HG03196 (cell line): Measurements from ENCODE around the gene KIF22.
"Not testable (repeated sequence)": the region's sequence is repeated elsewhere in the genome, so short reads cannot be mapped to it uniquely, and the experiment has no call there.

ENCODE experiments used
- ATAC-seq: cut with Tn5 transposase; IDR thresholded peaks from one replicate; pipeline ENCODE4 v1.9.1; 2021; ENCODE audit not compliant: unreplicated experiment

The KIF22 gene

GRCh38 chr16:29813644-29814562 lies 23.4 kb downstream of the KIF22 start:
- ATAC-seq = no peak

DNA sequence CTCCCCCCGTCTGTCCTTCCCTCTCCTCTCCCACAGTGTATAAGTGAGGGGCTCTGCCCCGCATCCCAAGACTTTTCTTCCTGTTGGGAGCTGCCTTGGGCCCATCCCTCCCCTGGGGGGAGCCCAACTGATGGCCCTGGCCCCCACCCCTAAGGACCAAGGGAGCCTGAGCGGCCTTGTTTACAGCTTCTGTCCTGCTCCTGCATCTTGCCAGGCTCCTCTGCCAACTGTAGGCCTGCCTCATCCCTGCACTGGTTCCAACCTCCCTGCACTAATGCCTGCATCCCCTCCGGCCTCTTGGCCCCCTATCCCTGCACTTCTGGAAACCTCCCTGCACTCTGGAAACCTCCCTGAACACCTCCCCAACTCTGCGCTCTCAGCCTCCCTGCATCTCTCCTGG lies 24.0 kb downstream of the KIF22 start:
- no peak for ATAC-seq

GRCh38 chr16:29815032-29815721 lies 24.6 kb downstream of the KIF22 start:
- no peak for ATAC-seq

DNA sequence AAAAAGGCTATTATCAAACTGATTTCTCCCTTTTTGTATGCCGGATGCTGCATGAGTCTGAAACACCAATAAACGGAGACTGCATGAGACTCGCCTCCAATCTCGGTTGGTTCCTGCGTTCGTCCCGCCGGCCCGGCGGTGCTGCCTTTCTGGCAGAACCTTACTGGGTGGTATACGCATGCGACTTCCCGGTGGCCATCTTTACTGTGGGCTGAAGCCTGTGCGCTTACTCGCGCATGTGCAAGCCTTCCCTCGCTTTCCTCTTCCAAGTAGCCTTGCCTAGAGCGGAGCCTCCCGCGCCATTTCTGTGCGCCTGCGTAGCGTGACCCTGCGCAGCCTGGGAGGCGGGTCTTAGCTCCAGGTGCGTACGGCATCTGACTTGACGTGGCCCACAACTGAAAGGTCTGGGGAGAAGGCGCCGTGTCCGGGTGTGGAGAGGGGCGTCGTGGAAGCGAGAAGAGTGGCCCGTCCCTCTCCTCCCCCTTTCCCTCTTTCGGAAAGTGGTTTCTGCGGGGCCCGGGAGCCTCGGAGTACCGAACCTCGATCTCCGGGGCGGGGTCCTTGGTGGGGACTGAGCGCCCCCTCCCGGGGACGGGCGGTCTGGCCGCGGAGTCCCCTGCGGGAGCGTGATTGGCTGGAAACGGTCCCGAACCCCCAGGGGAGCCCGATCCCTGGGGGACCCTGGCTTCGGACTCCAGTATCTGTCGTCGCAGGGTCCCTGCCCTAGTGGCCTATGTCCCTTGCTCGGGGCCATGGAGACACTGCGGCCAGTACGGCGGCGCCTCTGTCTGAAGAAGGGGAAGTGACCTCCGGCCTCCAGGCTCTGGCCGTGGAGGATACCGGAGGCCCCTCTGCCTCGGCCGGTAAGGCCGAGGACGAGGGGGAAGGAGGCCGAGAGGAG lies 25.5 kb downstream of the KIF22 start, which contains the start of gene PAGR1:
TSS of gene PAGR1 (plus strand) at position 360 of the 901 bp plus-strand sequence. CDS start at position 734, 374 bp downstream.
- peak; percentile 52 for ATAC-seq

GRCh38 chr16:29816694-29817441 lies 26.3 kb downstream of the KIF22 start:
- ATAC-seq = peak; percentile 7

- no peak for ATAC-seq
These were observed 27.5 kb downstream of the KIF22 start for GRCh38 chr16:29818082-29818481.

DNA sequence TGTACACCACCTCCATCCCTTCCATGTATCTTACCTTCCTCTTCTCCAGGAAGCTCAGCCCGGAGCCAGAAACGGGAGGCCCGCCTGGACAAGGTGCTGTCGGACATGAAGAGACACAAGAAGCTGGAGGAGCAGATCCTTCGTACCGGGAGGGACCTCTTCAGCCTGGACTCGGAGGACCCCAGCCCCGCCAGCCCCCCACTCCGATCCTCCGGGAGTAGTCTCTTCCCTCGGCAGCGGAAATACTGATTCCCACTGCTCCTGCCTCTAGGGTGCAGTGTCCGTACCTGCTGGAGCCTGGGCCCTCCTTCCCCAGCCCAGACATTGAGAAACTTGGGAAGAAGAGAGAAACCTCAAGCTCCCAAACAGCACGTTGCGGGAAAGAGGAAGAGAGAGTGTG lies 29.0 kb downstream of the KIF22 start:
- no peak for ATAC-seq

- ATAC-seq = no peak
These were observed 29.7 kb downstream of the KIF22 start, which contains the start of gene MVP for GRCh38 chr16:29820271-29820701. TSS of gene MVP (plus strand) at chr16:29820462. CDS start at chr16:29830550, 10,088 bp downstream.

DNA sequence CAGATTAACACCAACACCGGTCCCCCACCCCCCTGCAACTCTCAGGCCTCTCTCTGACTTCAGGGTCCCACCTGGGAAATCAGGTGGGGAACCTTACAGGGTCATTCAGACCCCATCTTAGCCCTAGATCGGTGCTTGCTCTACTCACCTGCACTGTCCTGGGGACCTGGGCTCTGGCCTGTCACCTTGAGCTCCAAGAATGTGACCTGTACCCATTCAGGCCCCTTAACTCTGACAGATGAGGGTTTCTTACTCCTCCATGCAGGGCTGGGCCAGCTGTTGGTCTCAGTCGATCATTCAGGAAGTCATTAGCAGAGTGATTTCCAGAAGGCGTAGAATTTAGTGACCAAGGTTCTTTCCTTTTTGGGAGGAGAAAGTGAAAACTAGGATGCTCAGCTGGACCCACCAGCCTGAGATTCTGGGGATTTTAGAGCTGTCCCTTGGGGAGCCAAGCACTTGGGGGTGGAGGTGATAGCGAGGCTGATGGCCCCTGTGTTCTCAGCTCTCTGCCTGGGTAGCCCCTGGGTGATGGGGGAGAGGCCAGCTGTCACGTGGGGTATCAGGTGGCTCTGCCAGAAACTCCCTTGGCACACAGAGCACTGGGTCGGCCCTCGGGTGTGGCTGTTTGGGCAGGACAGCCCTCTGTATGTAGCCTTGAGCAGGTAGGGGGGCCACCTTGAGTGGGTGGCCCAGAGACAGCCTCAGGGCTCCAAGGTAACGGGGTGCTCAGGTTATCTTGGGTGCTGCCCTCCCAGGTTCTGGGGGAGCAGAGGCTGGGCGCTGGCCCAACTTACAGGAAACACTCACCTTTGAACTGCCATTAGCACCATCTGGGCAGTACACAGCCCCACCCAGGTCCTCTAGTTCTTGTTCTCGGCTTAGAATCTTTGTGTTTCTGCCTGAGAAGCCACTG lies 30.4 kb downstream of the KIF22 start:
- peak; percentile 33 for ATAC-seq

- no peak for ATAC-seq
These were observed 31.1 kb downstream of the KIF22 start for GRCh38 chr16:29821643-29822115.

GRCh38 chr16:29824589-29825144 lies 34.1 kb downstream of the KIF22 start:
- ATAC-seq = no peak

- no peak for ATAC-seq
These were observed 34.8 kb downstream of the KIF22 start for GRCh38 chr16:29825145-29826044.

DNA sequence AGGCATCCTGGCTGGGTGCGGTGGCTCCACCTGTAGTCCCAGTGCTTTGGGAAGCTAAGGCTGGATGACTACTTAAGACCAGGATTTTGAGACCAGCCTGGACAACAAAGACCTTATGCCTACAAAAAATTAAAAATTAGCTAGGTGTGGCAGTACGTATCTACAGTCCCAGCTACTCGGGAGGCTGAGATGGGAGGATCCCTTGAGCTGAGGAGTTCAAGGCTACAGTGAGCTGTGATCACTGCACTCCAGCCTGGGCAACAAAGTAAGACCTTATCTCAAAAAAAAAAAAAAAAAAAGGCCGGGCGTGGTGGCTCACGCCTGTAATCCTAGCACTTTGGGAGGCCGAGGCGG lies 35.8 kb downstream of the KIF22 start:
- no peak for ATAC-seq

- ATAC-seq = no peak
These were observed 40.2 kb downstream of the KIF22 start for GRCh38 chr16:29830774-29831173.

DNA sequence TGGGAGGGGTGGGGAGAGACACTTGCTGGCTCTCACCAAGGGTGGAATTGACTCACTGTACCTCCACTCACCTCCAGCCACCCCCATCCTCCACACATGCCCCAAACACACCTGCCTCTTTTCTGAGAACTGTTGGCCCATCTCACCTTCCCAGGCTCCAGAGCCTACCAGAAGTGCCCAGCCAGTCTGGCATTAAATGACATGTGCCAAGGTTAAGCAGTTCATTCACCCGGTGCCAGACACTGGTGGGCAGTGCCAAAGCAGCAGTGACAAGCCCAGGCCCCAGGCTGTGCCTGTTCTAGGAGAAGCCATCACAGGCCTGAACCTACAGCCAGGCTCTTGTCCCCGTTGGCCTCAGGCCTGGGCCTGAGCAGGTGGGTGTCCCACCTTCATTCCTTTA lies 40.9 kb downstream of the KIF22 start:
- no peak for ATAC-seq

- ATAC-seq = not testable (repeated sequence)
These were observed 42.7 kb downstream of the KIF22 start for GRCh38 chr16:29833219-29833618.

GRCh38 chr16:29834079-29834478 lies 43.5 kb downstream of the KIF22 start:
- ATAC-seq = no peak

GRCh38 chr16:29835926-29836325 lies 45.4 kb downstream of the KIF22 start:
- ATAC-seq = no peak
